Measurements from ENCODE around the gene MRPL39.

DNA sequence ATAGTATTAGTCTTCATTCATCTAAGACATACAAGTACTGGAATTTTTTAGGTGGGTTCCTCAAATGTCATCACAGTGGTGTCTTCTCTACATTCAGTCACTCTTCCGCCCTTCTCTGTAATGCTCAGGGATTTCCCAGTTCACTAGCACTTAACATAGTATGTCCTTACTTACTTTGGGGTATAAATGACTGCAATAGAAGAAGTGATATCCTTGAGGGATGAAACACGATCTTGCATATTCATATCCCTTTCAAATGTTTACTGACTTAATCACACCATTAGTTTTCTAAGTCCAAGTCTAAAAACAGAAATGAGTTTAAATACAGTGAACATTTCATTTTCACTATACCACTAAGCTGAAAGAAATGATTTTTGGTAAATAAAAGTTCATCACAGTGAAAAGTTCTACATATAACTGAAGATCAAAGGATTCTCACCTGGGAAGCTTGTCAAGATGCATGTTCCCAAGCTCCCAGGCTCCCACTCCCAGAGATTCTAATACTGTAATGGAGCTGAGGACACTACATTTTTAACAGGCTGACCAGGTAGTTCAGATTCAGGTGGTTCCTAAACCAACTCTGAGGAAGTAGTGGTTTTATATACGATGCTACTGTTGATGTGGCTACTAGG is 29.7 kb downstream of the MRPL39 start:
- TF ChIP-seq CTCF (conservative IDR thresholded peaks at IDR 0.05; ENCODE audit: low read length) (no peak), EZH2phosphoT487 (IDR thresholded peaks at IDR 0.05; ENCODE audit: borderline replicate concordance, low read depth, low read length) (no peak)

Data from OCI-LY7 (cell line).